SK-N-SH (cell line): ENCODE measurements around the gene TTC17. TPM values are rescaled to one million over a fixed set of nuclear protein-coding genes. Genes with fewer than 3 reads are reported as not detected.

ENCODE experiments used
- CTCF ChIA-PET: fragments of 300-600, 350-600 bp; formaldehyde crosslinking; extraction: SDS; loops from one replicate; lab custom pipeline; 2021; lab: Yijun Ruan, JAX
- POLR2A ChIA-PET: fragments of 350-600 bp; sonication (Branson Sonifier 250); formaldehyde crosslinking; extraction: SDS; loops from one replicate; lab custom pipeline; 2020; ENCODE audit warnings: antibody characterized with exemption, inconsistent platforms; lab: Yijun Ruan, JAX
- DNase-seq: peaks from one replicate; pipeline ENCODE4 v3.0.0; 2012
- H2AFZ ChIP-seq: fragments of 200-600 bp; sonication (generic); 2 replicates; pipeline ENCODE4 v1.8.1; 2016; ENCODE audit warnings: antibody characterized with exemption, mild to moderate bottlenecking, low read depth
- H3F3A ChIP-seq: fragments of 200-600 bp; sonication (generic); replicated peaks from 2 replicates; pipeline ENCODE3; 2016; ENCODE audit warnings: antibody characterized with exemption, mild to moderate bottlenecking; ENCODE audit not compliant: insufficient read depth
- H3K27ac ChIP-seq, 2 experiments: fragments of 200-500 bp in 1 of 2; fragments of 200-600 bp in 1 of 2; sonication (Bioruptor generic) in 1 of 2; sonication (generic), shearing (Covaris generic) in 1 of 2; 2 replicates each; pipeline versions ENCODE4 v1.5.1 to v1.6.1; 2014 to 2016; ENCODE audit warnings: low read depth in 2 of 2, inconsistent platforms in 1 of 2, low read length in 1 of 2, mild to moderate bottlenecking in 1 of 2, mixed read lengths in 1 of 2
- H3K27me3 ChIP-seq: fragments of 200-600 bp; sonication (generic), shearing (Covaris generic); 2 replicates; pipeline ENCODE4 v1.6.1; 2016; ENCODE audit warnings: mixed run types; ENCODE audit not compliant: insufficient read depth
- H3K36me3 ChIP-seq, 2 experiments: fragments of 200-500 bp in 1 of 2; fragments of 200-600 bp in 1 of 2; sonication (Bioruptor generic) in 1 of 2; sonication (generic) in 1 of 2; replicated peaks in 1 of 2; 2 replicates each; pipeline versions ENCODE3 to v1.5.1; 2014 to 2016; ENCODE audit warnings: low read length in 1 of 2, mild to moderate bottlenecking in 1 of 2; ENCODE audit not compliant: insufficient read depth in 2 of 2, control insufficient read depth in 1 of 2
- H3K4me1 ChIP-seq, 2 experiments: fragments of 200-500 bp in 1 of 2; fragments of 200-600 bp in 1 of 2; sonication (Bioruptor generic) in 1 of 2; sonication (generic), shearing (Covaris generic) in 1 of 2; 2 replicates each; pipeline versions ENCODE4 v1.5.1 to v1.6.1; 2014 to 2016; ENCODE audit warnings: low read depth in 1 of 2, low read length in 1 of 2, mixed run types in 1 of 2; ENCODE audit not compliant: insufficient read depth in 2 of 2, control insufficient read depth in 1 of 2
- H3K4me2 ChIP-seq: fragments of 200-600 bp; sonication (generic), shearing (Covaris generic); 2 replicates; pipeline ENCODE4 v1.6.1; 2017; ENCODE audit warnings: mixed run types
- H3K4me3 ChIP-seq, 2 experiments: fragments of 200-500 bp in 1 of 2; fragments of 200-600 bp in 1 of 2; sonication (Bioruptor generic) in 1 of 2; sonication (generic), shearing (Covaris generic) in 1 of 2; 2 replicates each; pipeline versions ENCODE4 v1.5.1 to v1.8.1; 2014 to 2016; ENCODE audit warnings: low read depth in 2 of 2, inconsistent platforms in 1 of 2, low read length in 1 of 2, mild to moderate bottlenecking in 1 of 2, mixed read lengths in 1 of 2, moderate library complexity in 1 of 2
- H3K79me2 ChIP-seq: fragments of 200-600 bp; sonication (generic); 2 replicates; pipeline ENCODE4 v1.8.1; 2017; ENCODE audit warnings: mild to moderate bottlenecking; ENCODE audit not compliant: insufficient read depth
- H3K9ac ChIP-seq: fragments of 200-600 bp; sonication (generic); 2 replicates; pipeline ENCODE4 v1.6.1; 2017; ENCODE audit warnings: mixed run types
- H3K9me2 ChIP-seq: fragments of 200-600 bp; sonication (generic); 2 replicates; pipeline ENCODE4 v1.6.1; 2017; ENCODE audit warnings: mixed run types
- H3K9me3 ChIP-seq: fragments of 200-600 bp; sonication (generic); 2 replicates; pipeline ENCODE4 v1.6.1; 2017; ENCODE audit warnings: mixed run types, mild to moderate bottlenecking, moderate library complexity
- H4K20me1 ChIP-seq: fragments of 200-600 bp; sonication (generic); 2 replicates; pipeline ENCODE4 v1.6.1; 2017; ENCODE audit warnings: mild to moderate bottlenecking, mixed run types; ENCODE audit not compliant: insufficient read depth
- CHD2 ChIP-seq: fragments of 150-350 bp; IDR thresholded peaks from 2 replicates; pipeline ENCODE4 v1.6.1; 2018; ENCODE audit warnings: low read length; ENCODE audit not compliant: partially characterized antibody
- ELF1 ChIP-seq: IDR thresholded peaks from 2 replicates; pipeline ENCODE4 v1.4.0; 2012
- EP300 ChIP-seq, 2 experiments: IDR thresholded peaks; 2 replicates each; pipeline versions ENCODE4 v1.4.0 to v1.6.1; 2012; ENCODE audit warnings: borderline replicate concordance in 1 of 2, low read depth in 1 of 2, low read length in 1 of 2
- EZH2phosphoT487 ChIP-seq: fragments of 200-600 bp; sonication (generic); IDR thresholded peaks from 2 replicates; pipeline ENCODE4 v1.6.1; 2017; ENCODE audit warnings: low read depth, mixed run types, mild to moderate bottlenecking, antibody characterized with exemption, moderate library complexity, borderline replicate concordance
- FOSL2 ChIP-seq: IDR thresholded peaks from 2 replicates; pipeline ENCODE4 v1.4.0; 2012; ENCODE audit warnings: low read depth, mild to moderate bottlenecking, moderate library complexity, borderline replicate concordance
- FOXJ3 ChIP-seq: sonication (generic); formaldehyde crosslinking; IDR thresholded peaks from 2 replicates; pipeline ENCODE4 v1.5.1; 2020; ENCODE audit warnings: mild to moderate bottlenecking, missing genetic modification reagents
- FOXM1 ChIP-seq: IDR thresholded peaks from 2 replicates; pipeline ENCODE4 v1.4.0; 2012; ENCODE audit warnings: low read depth, mild to moderate bottlenecking
- GABPA ChIP-seq: IDR thresholded peaks from 2 replicates; pipeline ENCODE4 v1.4.0; 2012; ENCODE audit warnings: low read depth, mild to moderate bottlenecking
- JUND ChIP-seq: IDR thresholded peaks from 2 replicates; pipeline ENCODE4 v1.4.0; 2012
- MEF2A ChIP-seq: IDR thresholded peaks from 2 replicates; pipeline ENCODE4 v1.4.0; 2012; ENCODE audit warnings: low read depth, borderline replicate concordance
- NRF1 ChIP-seq: IDR thresholded peaks from 2 replicates; pipeline ENCODE4 v1.6.1; 2012; ENCODE audit warnings: low read depth, mild to moderate bottlenecking, low read length
- RCOR1 ChIP-seq: fragments of 150-350 bp; IDR thresholded peaks from 2 replicates; pipeline ENCODE4 v1.6.1; 2017; ENCODE audit warnings: antibody characterized with exemption, low read length
- RFX5 ChIP-seq: IDR thresholded peaks from 2 replicates; pipeline ENCODE4 v1.6.1; 2012; ENCODE audit warnings: mild to moderate bottlenecking, improper control_type of control experiment, low read length
- SIN3A ChIP-seq: IDR thresholded peaks from 2 replicates; pipeline ENCODE4 v1.6.1; 2012; ENCODE audit warnings: low read depth, mild to moderate bottlenecking, low read length, moderate library complexity, borderline replicate concordance
- TAF1 ChIP-seq: IDR thresholded peaks from 2 replicates; pipeline ENCODE4 v1.6.1; 2012; ENCODE audit warnings: low read depth, mild to moderate bottlenecking, low read length, moderate library complexity, borderline replicate concordance
- USF1 ChIP-seq: IDR thresholded peaks from 2 replicates; pipeline ENCODE4 v1.4.0; 2012; ENCODE audit warnings: low read depth, borderline replicate concordance
- USF2 ChIP-seq: fragments of 150-350 bp; IDR thresholded peaks from 2 replicates; pipeline ENCODE4 v1.6.1; 2017; ENCODE audit warnings: antibody characterized with exemption, low read length, low read depth, borderline replicate concordance
- YY1 ChIP-seq: IDR thresholded peaks from 2 replicates; pipeline ENCODE4 v1.4.0; 2012; ENCODE audit warnings: low read depth, mild to moderate bottlenecking
- WGBS: methylation state at CpG from one replicate; pipeline ENCODE4 v1.1.6; 2017; ENCODE audit warnings: low lambda C conversion rate; 5-methylcytosine and 5-hydroxymethylcytosine counted together
- polyA plus RNA-seq, 3 experiments: library from polyadenylated mRNA; depleted of rRNA; stranded (reverse); fragments of >200 nt; gene quantifications; 2 replicates each; pipeline ENCODE4 v1.2.3, GENCODE V29; 2012
- TF ChIP-seq, protein P1 (sequence below): IDR thresholded peaks from 2 replicates; pipeline ENCODE4; 2012
- TF ChIP-seq, protein P2 (sequence below): fragments of 150-350 bp; IDR thresholded peaks from 2 replicates; pipeline ENCODE4 v1.6.1; 2016; ENCODE audit warnings: mild to moderate bottlenecking, low read depth, low read length

Gene TTC17
- polyA plus RNA-seq, 1 of the 3 experiments (the other 2 are of a cell fraction), result 66.0 TPM

- Histone ChIP-seq H3K9ac (no peak overlapping the region), H3K79me2 (no peaks in the 10 kb centered on the region), H3K27me3 (no peaks in the 10 kb centered on the region; the same call in 1 of the 2 replicates), H4K20me1 (no peaks in the 10 kb centered on the region), H3K4me1 (peaks cover 4 to 8% of the 10 kb centered on the region in 2 experiments; a peak in 2 of 4 replicates), H3K9me2 (no peaks in the 10 kb centered on the region), H2AFZ (no peak overlapping the region), H3K4me3 (no peak overlapping the region), H3F3A (no peaks in the 10 kb centered on the region), H3K36me3 (no peaks in the 10 kb centered on the region), H3K4me2 (no peak overlapping the region), H3K9me3 (no peaks in the 10 kb centered on the region), H3K27ac (no peak overlapping the region)
- TF ChIP-seq RCOR1, result no peak
- TF ChIP-seq USF1, result no peak
- TF ChIP-seq USF2, result no peak
- TF ChIP-seq FOXJ3 (CRISPR knock-in tag), result no peak
- CTCF ChIA-PET, result no interaction called here
- 49% methylated on average over 6 of the region's 6 CpGs for WGBS
- no peak for DNase-seq
- POLR2A ChIA-PET, result no interaction called here
These were observed 153.2 kb downstream of the TTC17 start for GRCh38 chr11:43511959-43512358.

DNA sequence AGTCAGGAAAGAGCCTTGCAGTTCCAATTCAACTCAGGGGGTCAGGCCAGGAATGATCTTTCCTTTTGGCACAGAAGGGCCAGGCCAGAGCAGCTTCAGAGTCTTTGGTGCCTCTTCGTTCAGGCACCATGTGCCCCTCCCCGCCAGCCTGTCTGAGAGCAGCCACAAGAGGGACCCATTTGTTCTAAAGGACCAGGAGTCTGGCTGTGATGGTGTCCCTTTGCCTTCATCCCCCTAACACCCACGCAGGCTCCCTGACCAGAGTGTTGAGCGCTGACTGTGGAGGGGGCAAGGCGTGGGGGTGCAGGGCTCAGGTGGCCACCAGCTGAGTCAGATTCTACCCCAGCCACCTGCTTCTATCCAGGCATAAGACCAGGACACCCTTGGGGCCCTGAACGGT, 156.4 kb downstream of the TTC17 start:
- WGBS, result 42% methylated on average over 4 of the region's 6 CpGs
- no peaks in the 10 kb centered on the region for H3K9me2 ChIP-seq
- H4K20me1 ChIP-seq, result no peaks in the 10 kb centered on the region
- peak; percentile 31 for DNase-seq
- H3K4me3 ChIP-seq, result no peak overlapping the region
- no peaks in the 10 kb centered on the region for H3K36me3 ChIP-seq
- no peaks in the 10 kb centered on the region; the same call in 1 of the 2 replicates for H3K27me3 ChIP-seq
- H3K27ac ChIP-seq, result no peak overlapping the region
- no peak overlapping the region for H2AFZ ChIP-seq
- no peak overlapping the region for H3K9ac ChIP-seq
- no peaks in the 10 kb centered on the region for H3F3A ChIP-seq
- no peak for TF ChIP-seq EZH2phosphoT487
- no peak for TF ChIP-seq EP300 (IDR thresholded peaks at IDR 0.05; ENCODE audit: borderline replicate concordance in 1 of 2, low read depth in 1 of 2, low read length in 1 of 2)
- TF ChIP-seq SIN3A, result no peak
- no peaks in the 10 kb centered on the region for H3K4me1 ChIP-seq
- POLR2A ChIA-PET, result no interaction called here
- H3K9me3 ChIP-seq, result no peaks in the 10 kb centered on the region
- no peak overlapping the region for H3K4me2 ChIP-seq
- CTCF ChIA-PET, result interaction anchor here (1.3 to 2.2 kb wide), 3 partner anchors 11 to 336 kb away, joined by 5 to 8 read pairs (median 7); no protein-coding TSS in a partner anchor
- no peaks in the 10 kb centered on the region for H3K79me2 ChIP-seq

GRCh38 chr11:43516316-43516850, 157.7 kb downstream of the TTC17 start:
- no peaks in the 10 kb centered on the region for H3K9me2 ChIP-seq
- H3K36me3 ChIP-seq, result no peaks in the 10 kb centered on the region
- H3K27me3 ChIP-seq, result no peaks in the 10 kb centered on the region; the same call in 1 of the 2 replicates
- no peak overlapping the region for H3K27ac ChIP-seq
- 27% methylated on average over 8 of the region's 8 CpGs for WGBS
- H3K4me3 ChIP-seq, result no peak overlapping the region
- H2AFZ ChIP-seq, result no peak overlapping the region
- no peak for DNase-seq
- ChIA-PET POLR2A (no interaction called here), CTCF (interaction anchor here (1.0 to 2.3 kb wide), 5 partner anchors 11 to 335 kb away, joined by 3 to 12 read pairs (median 5); no protein-coding TSS in a partner anchor)
- H3K79me2 ChIP-seq, result no peaks in the 10 kb centered on the region
- no peak overlapping the region for H3K9ac ChIP-seq
- H3K4me2 ChIP-seq, result no peak overlapping the region
- H3K9me3 ChIP-seq, result no peaks in the 10 kb centered on the region
- no peaks in the 10 kb centered on the region for H3K4me1 ChIP-seq
- H3F3A ChIP-seq, result no peaks in the 10 kb centered on the region
- H4K20me1 ChIP-seq, result no peaks in the 10 kb centered on the region
- TF ChIP-seq GABPA (no peak), ELF1 (no peak), TAF1 (no peak), FOXM1 (no peak), YY1 (no peak), CHD2 (no peak), MEF2A (no peak), RFX5 (no peak), EP300 (IDR thresholded peaks at IDR 0.05; ENCODE audit: borderline replicate concordance in 1 of 2, low read depth in 1 of 2, low read length in 1 of 2) (no peak), FOSL2 (no peak), JUND (no peak), NRF1 (no peak)
- TF ChIP-seq, protein P1, sequence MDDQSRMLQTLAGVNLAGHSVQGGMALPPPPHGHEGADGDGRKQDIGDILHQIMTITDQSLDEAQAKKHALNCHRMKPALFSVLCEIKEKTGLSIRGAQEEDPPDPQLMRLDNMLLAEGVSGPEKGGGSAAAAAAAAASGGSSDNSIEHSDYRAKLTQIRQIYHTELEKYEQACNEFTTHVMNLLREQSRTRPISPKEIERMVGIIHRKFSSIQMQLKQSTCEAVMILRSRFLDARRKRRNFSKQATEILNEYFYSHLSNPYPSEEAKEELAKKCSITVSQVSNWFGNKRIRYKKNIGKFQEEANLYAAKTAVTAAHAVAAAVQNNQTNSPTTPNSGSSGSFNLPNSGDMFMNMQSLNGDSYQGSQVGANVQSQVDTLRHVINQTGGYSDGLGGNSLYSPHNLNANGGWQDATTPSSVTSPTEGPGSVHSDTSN, result no peak
- TF ChIP-seq, protein P2, sequence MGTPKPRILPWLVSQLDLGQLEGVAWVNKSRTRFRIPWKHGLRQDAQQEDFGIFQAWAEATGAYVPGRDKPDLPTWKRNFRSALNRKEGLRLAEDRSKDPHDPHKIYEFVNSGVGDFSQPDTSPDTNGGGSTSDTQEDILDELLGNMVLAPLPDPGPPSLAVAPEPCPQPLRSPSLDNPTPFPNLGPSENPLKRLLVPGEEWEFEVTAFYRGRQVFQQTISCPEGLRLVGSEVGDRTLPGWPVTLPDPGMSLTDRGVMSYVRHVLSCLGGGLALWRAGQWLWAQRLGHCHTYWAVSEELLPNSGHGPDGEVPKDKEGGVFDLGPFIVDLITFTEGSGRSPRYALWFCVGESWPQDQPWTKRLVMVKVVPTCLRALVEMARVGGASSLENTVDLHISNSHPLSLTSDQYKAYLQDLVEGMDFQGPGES, result no peak
